HG03280 (cell line): ENCODE measurements around the gene LVRN.

Experiments used
- ATAC-seq: cut with Tn5 transposase; IDR thresholded peaks from one replicate; pipeline ENCODE4 v1.9.1; 2021; ENCODE audit warnings: mild to moderate bottlenecking, moderate library complexity; ENCODE audit not compliant: unreplicated experiment

Gene LVRN

GRCh38 chr5:115954144-115954543 lies 8.1 kb upstream of the LVRN start:
- ATAC-seq = no peak

GRCh38 chr5:115956957-115957356 lies 5.3 kb upstream of the LVRN start:
- ATAC-seq = no peak

- no peak for ATAC-seq
Measured at GRCh38 chr5:115961381-115962238, 665 bp upstream of the LVRN start.

- no peak for ATAC-seq
Measured at GRCh38 chr5:115962565-115963402, 509 bp downstream of the LVRN start.

- no peak for ATAC-seq
Measured at GRCh38 chr5:115963566-115963965, 1.3 kb downstream of the LVRN start.

GRCh38 chr5:115968770-115969169 lies 6.5 kb downstream of the LVRN start:
- no peak for ATAC-seq

GRCh38 chr5:115977096-115977495 lies 14.8 kb downstream of the LVRN start:
- peak; percentile 95 for ATAC-seq

- ATAC-seq = no peak
Measured at GRCh38 chr5:115977988-115978387, 15.7 kb downstream of the LVRN start.

GRCh38 chr5:115978779-115979178 lies 16.5 kb downstream of the LVRN start:
- no peak for ATAC-seq

- ATAC-seq = no peak
Measured at GRCh38 chr5:115979201-115980041, 17.1 kb downstream of the LVRN start.

GRCh38 chr5:115983519-115983918 lies 21.2 kb downstream of the LVRN start:
- ATAC-seq = no peak

- ATAC-seq = no peak
Measured at GRCh38 chr5:115985802-115986757, 23.8 kb downstream of the LVRN start.

GRCh38 chr5:115988002-115988401 lies 25.7 kb downstream of the LVRN start:
- no peak for ATAC-seq

GRCh38 chr5:115992848-115993350 lies 30.6 kb downstream of the LVRN start:
- no peak for ATAC-seq

- no peak for ATAC-seq
Measured at GRCh38 chr5:115995351-115995750, 33.1 kb downstream of the LVRN start.

- ATAC-seq = no peak
Measured at GRCh38 chr5:116002116-116002906, 40.0 kb downstream of the LVRN start.

GRCh38 chr5:116004248-116004647 lies 42.0 kb downstream of the LVRN start:
- no peak for ATAC-seq

GRCh38 chr5:116009806-116010205 lies 47.5 kb downstream of the LVRN start:
- no peak for ATAC-seq

GRCh38 chr5:116011046-116011445 lies 48.8 kb downstream of the LVRN start:
- ATAC-seq = no peak
